Neural progenitor cell (in vitro differentiated cells): ENCODE results near the gene IFITM5.
"Not testable (repeated sequence)": the region's sequence is repeated elsewhere in the genome, so short reads cannot be mapped to it uniquely, and the experiment has no call there.

Source experiments
- CTCF ChIP-seq: fragments of 200-600 bp; sonication (generic); IDR thresholded peaks from 2 replicates; pipeline ENCODE4 v1.5.1; 2017; ENCODE audit warnings: antibody characterized with exemption, mild to moderate bottlenecking
- EZH2 ChIP-seq: fragments of 200-600 bp; sonication (generic); IDR thresholded peaks from 2 replicates; pipeline ENCODE4 v1.6.1; 2017; ENCODE audit warnings: antibody characterized with exemption, mild to moderate bottlenecking, moderate library complexity
- EZH2phosphoT487 ChIP-seq: fragments of 200-600 bp; sonication (generic); IDR thresholded peaks from 2 replicates; pipeline ENCODE4 v1.6.1; 2017; ENCODE audit warnings: antibody characterized with exemption

GRCh38 chr11:324593-325517 is 25.5 kb upstream of the IFITM5 start:
- not testable (repeated sequence) for TF ChIP-seq CTCF, EZH2, EZH2phosphoT487
